ENCODE results near the gene SOX2.
A peak's percentile ranks its signal among the peaks of the same experiment; 100 is the strongest.
"Not testable (repeated sequence)": the region's sequence is repeated elsewhere in the genome, so short reads cannot be mapped to it uniquely, and the experiment has no call there.

Gene SOX2

GRCh38 chr3:181757694-181758306, 46.1 kb downstream of the SOX2 start:
- no peak for DNase-seq (ENCODE audit: low read depth, low spot score)

GRCh38 chr3:181761906-181762305, 50.2 kb downstream of the SOX2 start:
- DNase-seq (ENCODE audit: low read depth, low spot score) = peak; percentile 73

GRCh38 chr3:181764033-181764432, 52.3 kb downstream of the SOX2 start:
- DNase-seq (ENCODE audit: low read depth, low spot score) = not testable (repeated sequence)

Measured in ELF-1 (cell line).